Measurements from ENCODE around the gene AXIN1. TPM values are rescaled to one million over a fixed set of nuclear protein-coding genes. Genes with fewer than 3 reads are reported as not detected.

Gene AXIN1
- total RNA-seq = 10 to 100 TPM; 31.2 to 35.2 TPM

- 1% methylated on average over 77 of the region's 113 CpGs for WGBS
- H3K9me3 ChIP-seq = no peaks in the 10 kb centered on the region
- no peaks in the 10 kb centered on the region for H3K36me3 ChIP-seq
- peaks cover 7% of the 10 kb centered on the region for H3K4me1 ChIP-seq (replicated peaks)
- TF ChIP-seq CTCF (IDR thresholded peaks at IDR 0.05) = peak; percentile 34 to 66 (median 58)
- peak; percentile 98 for TF ChIP-seq POLR2A (IDR thresholded peaks at IDR 0.05)
- TF ChIP-seq POLR2AphosphoS5 (IDR thresholded peaks at IDR 0.05) = peak; percentile 86
- no peaks in the 10 kb centered on the region for H3K27me3 ChIP-seq (replicated peaks; ENCODE audit: insufficient read depth)
- H3K27ac ChIP-seq = peak within 1 kb of the TSS; percentile 61 to 70
- H3K4me3 ChIP-seq = peak within 1 kb of the TSS; percentile 60 to 69
- peak; percentile 100 for DNase-seq (ENCODE audit: low spot score)
- intact Hi-C loops (cut with DNase I) = loop anchor here (5.0 kb wide), 1 partner anchor 125 kb away; the partner anchor contains the start of gene LUC7L
Measured at GRCh38 chr16:352547-353403, at the start of gene AXIN1. AXIN1 (minus strand) TSS chr16:352723; CDS start chr16:347025, 5,698 bp downstream.

DNA sequence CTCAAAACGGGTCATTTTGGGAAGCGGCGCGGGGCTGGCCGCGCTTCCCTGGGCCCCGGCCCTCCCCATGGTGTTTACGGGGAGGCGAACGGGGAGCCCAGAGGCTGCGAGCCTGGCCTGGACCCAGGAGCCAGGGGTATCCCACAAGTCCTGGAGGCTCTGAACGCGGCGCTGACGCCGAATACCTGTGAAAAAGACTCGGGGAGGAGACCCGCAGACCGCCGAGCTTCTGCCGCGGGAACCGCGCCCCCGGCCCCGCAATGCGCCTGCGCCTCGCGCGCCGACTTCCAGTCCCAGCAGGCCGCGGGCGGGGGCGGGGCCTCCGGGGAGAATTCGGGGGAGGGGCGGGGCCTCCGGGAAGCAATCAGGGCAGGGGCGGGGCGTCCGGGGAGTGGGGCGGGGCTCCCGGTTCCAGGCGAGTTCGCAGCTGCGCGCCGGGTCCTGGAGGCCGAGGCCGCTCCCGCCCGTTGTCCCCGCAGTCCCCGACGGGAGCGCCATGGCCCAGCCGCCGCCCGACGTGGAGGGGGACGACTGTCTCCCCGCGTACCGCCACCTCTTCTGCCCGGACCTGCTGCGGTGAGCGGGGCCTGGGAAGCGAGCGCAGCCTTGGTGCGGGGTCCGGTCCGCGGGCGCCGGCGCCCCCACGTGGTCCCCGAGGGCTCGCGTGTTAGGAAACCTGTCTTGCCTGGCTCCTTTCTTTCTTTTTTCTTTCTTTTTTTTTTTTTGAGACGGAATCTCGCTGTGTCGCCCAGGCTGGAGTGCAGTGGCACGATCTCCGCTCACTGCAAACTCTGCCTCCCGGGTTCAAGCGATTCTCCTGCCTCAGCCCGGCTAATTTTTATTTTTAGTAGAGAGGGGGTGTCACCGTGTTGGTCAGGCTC, 49.2 kb upstream of the AXIN1 start, which contains the start of gene DECR2:
Gene DECR2 (plus strand): TSS at position 418 of the 881 bp plus-strand sequence. CDS start 79 bp downstream, at position 497.
- no peaks in the 10 kb centered on the region for H3K9me3 ChIP-seq
- no peaks in the 10 kb centered on the region for H3K27me3 ChIP-seq (replicated peaks; ENCODE audit: insufficient read depth)
- WGBS = under 1% methylated on average over 83 of the region's 91 CpGs
- intact Hi-C loops (cut with DNase I) = no loop called here
- peak; percentile 96 for DNase-seq (ENCODE audit: low spot score)
- TF ChIP-seq CTCF (IDR thresholded peaks at IDR 0.05) (peak; percentile 52 to 59 (median 54)), POLR2AphosphoS5 (IDR thresholded peaks at IDR 0.05) (peak; percentile 82), POLR2A (IDR thresholded peaks at IDR 0.05) (peak; percentile 91)
- H3K4me3 ChIP-seq = peak within 1 kb of the TSS; percentile 83
- H3K4me1 ChIP-seq (replicated peaks) = peaks cover 11% of the 10 kb centered on the region
- no peaks in the 10 kb centered on the region for H3K36me3 ChIP-seq
- H3K27ac ChIP-seq = peak within 1 kb of the TSS; percentile 94

DNA sequence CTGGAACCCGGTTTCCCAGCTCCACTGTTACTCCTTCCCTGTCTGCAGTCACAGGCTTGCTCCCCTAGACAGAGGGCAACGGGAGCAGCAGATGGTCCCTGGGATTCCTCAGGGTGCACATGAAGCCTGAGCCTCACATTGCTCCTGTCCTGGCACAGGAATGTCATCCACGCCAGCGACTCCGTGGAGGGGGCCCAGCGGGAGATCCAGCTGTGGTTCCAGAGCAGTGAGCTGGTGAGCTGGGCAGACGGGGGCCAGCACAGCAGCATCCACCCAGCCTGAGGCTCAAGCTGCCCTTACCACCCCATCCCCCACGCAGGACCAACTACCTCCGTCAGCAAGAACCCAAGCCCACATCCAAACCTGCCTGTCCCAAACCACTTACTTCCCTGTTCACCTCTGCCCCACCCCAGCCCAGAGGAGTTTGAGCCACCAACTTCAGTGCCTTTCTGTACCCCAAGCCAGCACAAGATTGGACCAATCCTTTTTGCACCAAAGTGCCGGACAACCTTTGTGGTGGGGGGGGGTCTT, 47.6 kb upstream of the AXIN1 start:
- H3K27ac ChIP-seq = peak overlapping the region; percentile 94
- peaks cover 11% of the 10 kb centered on the region for H3K4me1 ChIP-seq (replicated peaks)
- H3K27me3 ChIP-seq (replicated peaks; ENCODE audit: insufficient read depth) = no peaks in the 10 kb centered on the region
- H3K4me3 ChIP-seq = no peak overlapping the region
- H3K36me3 ChIP-seq = no peaks in the 10 kb centered on the region
- TF ChIP-seq CTCF (IDR thresholded peaks at IDR 0.05) (no peak), POLR2AphosphoS5 (IDR thresholded peaks at IDR 0.05) (no peak), POLR2A (IDR thresholded peaks at IDR 0.05) (no peak)
- 79% methylated on average over 10 of the region's 10 CpGs for WGBS
- intact Hi-C loops (cut with DNase I) = no loop called here
- H3K9me3 ChIP-seq = no peaks in the 10 kb centered on the region
- DNase-seq (ENCODE audit: low spot score) = no peak

- H3K9me3 ChIP-seq = no peaks in the 10 kb centered on the region
- no peak overlapping the region for H3K4me3 ChIP-seq
- no peak for DNase-seq (ENCODE audit: low spot score)
- intact Hi-C loops (cut with DNase I) = no loop called here
- peaks cover 11% of the 10 kb centered on the region for H3K4me1 ChIP-seq (replicated peaks)
- 79% methylated on average over 22 of the region's 22 CpGs for WGBS
- H3K27ac ChIP-seq = peak overlapping the region in 1 of 2 donors; percentile 94
- no peaks in the 10 kb centered on the region for H3K36me3 ChIP-seq
- H3K27me3 ChIP-seq (replicated peaks; ENCODE audit: insufficient read depth) = no peaks in the 10 kb centered on the region
- TF ChIP-seq POLR2A (IDR thresholded peaks at IDR 0.05) (no peak), POLR2AphosphoS5 (IDR thresholded peaks at IDR 0.05) (no peak), CTCF (IDR thresholded peaks at IDR 0.05) (no peak)
Measured at GRCh38 chr16:399340-400019, 47.0 kb upstream of the AXIN1 start.

Data from prostate gland (tissue), 2 donors.